G401.6 (cell line): ENCODE data around the gene ETNK2.

Experiments
- FAIRE-seq: peaks from 2 replicates; lab custom pipeline; 2012; peaks lifted over from hg19 to GRCh38; lab: Jason Lieb, UNC

The ETNK2 gene

GRCh38 chr1:204147406-204148383 lies 4.1 kb downstream of the ETNK2 start:
- no peak for FAIRE-seq

DNA sequence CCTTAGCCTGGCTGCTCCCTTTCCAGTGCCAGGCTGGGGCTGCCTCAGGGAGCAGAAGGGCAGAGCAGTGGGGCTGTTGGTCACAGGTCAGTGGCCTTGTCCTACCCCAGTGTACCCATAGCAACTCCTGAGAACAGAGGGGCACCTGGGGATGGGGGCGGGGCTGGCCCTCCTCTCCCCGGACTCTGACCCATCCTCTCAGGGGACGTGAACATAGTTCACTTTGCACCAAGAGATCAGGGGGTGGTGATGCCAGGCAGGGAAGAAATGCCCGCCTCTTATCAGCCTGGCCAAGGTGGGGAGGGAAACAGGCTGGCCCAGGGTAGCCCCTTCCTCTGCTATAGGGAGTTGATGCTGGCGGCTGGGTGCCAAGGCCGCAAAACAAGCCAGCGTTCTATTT lies 4.9 kb downstream of the ETNK2 start:
- no peak for FAIRE-seq

GRCh38 chr1:204146309-204146708 lies 5.5 kb downstream of the ETNK2 start:
- FAIRE-seq, result no peak

DNA sequence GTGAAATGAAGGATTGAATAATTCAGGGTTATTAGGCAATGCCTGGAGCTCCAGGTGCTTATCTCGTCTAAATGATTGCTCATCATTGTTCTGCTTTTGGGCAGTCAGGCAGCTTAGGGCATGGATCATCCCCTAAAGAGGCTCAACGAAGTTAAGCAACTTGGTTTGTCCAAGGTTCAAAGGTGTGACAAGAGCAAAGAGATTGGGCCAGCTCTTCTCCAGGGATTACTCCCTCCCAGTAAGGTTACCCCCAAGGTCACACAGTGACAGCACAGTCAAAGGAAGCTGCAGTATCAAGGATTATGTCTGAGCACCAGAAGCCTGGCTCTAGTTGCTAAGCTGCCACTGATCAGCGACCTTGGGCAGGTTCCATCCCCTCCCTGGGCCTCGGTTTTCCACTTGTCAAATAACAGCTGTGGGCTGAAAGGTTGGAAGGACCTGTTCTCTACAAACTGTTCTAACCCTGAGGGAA lies 6.8 kb downstream of the ETNK2 start:
- FAIRE-seq, result no peak

DNA sequence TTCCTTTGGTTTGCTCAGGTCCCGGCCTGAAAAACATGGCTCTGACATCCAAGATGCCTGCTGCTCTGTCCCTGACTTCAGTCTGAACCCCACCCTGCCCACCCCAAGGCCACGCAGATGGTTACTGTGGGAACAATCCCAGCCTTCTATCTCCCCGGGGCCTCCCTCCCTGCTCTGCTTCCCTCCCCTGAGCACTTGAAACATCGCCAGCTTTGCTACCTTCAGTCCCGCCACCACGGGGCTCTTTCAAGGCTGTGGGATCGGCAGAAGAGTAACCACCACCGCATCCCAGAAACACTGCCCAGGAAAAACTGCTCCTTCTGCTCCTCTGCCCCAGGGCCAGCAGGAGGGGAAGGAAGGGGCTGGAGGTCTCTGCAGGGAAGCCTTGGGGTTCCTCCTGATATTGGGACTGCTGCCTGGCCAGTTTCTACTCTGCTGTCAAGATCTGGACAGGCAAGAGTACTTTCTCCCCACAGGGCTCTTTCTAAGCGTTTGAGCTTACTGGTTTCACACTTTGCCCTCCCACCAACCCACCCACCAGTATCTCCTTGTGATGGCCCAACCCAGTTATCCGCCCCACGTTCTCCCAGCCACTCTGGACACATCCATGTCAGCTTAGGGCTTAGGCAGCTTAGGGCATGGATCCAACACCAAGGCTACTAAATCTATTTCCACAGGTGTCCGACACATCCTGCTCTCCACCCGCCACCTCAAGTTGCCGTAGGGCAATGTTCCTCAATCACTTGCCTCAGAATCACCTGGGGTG lies 8.4 kb downstream of the ETNK2 start:
- no peak for FAIRE-seq

DNA sequence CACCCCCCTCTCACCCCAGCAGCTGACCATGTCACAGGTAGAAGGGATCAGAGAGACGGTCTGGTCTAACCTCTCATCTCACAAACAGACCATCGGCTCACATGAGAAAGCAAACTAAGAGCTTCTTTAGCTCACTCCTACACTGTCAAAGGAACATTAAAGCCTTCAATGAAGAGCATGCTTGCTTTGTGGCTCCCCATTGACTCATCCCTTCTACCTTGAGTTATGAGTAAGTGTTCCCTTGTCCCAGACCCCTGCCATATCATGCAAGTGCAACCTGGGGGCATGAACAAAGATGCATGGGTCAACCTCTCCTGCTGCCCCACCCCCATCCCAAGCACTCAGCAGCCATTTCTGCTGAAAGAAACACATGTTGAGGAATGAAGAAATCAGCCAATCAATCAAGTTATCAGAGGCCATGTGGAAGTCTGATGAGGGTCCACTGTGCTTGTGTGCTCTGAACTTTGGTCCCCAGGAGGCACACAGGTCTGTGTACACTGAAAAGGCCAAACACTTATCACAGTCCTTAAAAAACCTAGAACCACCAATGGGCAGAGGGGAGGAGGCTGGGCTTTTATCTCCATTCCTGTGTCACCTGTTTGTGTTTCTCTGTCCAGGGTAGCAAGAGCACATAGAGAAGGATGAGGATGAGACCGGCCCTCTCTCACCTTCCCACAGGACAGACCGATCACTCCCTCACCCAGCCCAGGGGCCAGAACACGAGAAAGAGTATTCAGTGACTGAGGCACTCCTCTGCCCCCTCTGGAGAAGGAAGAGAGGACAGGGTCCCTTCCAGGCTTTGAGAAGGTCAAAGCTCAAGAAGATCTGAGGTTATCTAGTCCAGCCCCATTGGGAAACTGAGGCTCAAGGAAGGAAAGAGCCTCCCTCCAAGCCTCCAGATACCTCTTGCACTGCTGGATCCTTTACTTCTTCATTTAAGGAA lies 9.5 kb downstream of the ETNK2 start:
- no peak for FAIRE-seq

DNA sequence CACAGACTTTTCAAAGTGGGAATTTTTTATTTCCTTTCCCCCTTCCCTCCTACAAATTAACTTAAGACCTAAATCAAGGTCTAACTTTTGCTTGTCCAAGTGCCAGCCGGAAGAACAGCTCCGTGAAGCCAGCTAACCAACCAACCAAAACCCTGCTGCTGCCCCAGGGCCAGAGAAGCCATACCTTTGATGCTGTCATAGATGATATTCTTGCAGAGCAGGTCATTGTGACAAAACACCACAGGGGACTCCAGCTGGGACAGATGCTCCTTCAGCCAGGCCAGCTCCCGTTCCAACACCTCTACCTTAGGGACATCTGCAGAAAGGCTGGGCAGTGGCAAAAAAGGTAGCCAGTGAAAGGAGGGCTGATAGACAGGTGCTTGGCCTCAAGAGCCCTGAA lies 10.7 kb downstream of the ETNK2 start:
- FAIRE-seq, result no peak

DNA sequence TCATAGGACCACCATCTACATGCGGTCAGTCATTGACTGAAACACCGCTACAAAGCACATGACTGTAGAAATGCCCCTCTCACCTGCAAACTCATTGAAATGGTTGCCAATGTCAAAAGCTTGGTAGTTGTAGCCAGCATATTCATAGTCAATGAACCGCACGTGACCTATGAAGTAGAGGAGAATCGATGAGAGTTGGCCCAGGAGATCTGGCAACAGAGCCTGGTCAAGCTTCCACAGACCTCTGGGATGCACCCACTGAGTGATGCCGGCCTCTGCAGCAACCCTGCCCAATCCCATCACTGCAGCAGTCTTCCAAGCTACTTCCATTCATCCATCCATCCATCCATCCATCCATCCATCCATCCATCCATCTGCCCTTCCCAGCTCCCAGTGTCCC lies 11.9 kb downstream of the ETNK2 start:
- no peak for FAIRE-seq

GRCh38 chr1:204139088-204139487 lies 12.8 kb downstream of the ETNK2 start:
- FAIRE-seq, result no peak

DNA sequence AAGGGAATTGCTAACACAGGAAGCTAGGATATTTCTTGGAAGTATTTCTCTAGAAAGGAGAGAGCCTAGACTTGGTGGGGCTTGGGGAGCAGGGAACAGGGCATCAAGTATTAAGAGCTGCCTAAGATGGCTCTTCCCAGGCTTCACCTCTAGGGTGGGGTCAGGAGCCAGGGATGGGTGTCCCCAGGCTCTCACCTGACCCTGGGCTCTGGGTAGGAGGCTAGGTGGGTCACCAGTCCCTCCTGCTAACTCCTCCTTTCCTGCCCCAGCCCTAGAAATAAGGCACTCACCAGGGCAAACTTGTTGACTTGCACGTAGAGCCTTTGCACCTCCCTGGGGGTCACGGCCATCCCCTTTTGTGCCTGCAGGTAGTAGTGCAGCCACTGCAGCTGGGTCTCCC lies 15.0 kb downstream of the ETNK2 start:
- no peak for FAIRE-seq

GRCh38 chr1:204134103-204134502 lies 17.7 kb downstream of the ETNK2 start:
- no peak for FAIRE-seq

GRCh38 chr1:204132718-204133117 lies 19.1 kb downstream of the ETNK2 start:
- FAIRE-seq, result no peak

DNA sequence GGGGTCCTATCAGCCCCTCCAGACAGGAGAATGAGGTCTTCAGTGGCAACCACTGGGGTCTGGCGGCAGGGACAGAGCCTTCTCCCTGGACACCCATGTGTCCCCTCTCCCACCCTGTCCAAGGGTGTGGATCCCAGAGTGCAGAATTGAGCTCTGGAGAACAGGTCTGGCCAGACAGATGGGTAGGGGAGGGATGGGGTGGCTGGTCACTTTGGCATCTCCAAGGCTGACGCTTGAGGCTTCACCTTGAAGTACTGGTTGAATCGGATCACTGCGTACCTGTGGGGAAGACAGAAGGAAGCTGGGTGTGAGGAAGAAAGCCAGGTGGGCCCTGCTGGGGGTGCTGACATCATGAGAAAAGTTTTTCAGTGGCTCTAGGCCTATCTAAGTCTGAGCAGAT lies 19.9 kb downstream of the ETNK2 start:
- no peak for FAIRE-seq

- FAIRE-seq, result no peak
These were observed 20.6 kb downstream of the ETNK2 start for GRCh38 chr1:204130981-204131892.

DNA sequence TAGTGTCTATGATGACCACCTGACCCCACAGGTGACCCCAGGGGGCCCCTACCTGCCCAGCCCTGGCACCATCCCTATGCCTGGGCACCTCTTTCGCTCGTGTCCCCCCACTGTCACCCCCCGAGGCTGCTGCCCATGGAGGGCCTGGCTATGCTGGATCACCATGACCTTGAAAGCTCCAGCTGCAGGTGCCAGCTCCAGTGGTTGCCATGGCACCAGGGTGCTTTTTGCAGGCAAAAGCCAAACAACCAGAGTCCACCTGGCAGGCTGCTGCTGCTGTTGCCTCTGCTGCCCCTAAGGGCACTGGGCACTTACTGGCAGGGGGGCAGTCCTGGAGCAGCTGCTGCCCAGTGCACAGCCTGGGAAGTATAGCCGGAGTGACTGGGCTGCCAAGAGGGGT lies 21.7 kb downstream of the ETNK2 start:
- no peak for FAIRE-seq

DNA sequence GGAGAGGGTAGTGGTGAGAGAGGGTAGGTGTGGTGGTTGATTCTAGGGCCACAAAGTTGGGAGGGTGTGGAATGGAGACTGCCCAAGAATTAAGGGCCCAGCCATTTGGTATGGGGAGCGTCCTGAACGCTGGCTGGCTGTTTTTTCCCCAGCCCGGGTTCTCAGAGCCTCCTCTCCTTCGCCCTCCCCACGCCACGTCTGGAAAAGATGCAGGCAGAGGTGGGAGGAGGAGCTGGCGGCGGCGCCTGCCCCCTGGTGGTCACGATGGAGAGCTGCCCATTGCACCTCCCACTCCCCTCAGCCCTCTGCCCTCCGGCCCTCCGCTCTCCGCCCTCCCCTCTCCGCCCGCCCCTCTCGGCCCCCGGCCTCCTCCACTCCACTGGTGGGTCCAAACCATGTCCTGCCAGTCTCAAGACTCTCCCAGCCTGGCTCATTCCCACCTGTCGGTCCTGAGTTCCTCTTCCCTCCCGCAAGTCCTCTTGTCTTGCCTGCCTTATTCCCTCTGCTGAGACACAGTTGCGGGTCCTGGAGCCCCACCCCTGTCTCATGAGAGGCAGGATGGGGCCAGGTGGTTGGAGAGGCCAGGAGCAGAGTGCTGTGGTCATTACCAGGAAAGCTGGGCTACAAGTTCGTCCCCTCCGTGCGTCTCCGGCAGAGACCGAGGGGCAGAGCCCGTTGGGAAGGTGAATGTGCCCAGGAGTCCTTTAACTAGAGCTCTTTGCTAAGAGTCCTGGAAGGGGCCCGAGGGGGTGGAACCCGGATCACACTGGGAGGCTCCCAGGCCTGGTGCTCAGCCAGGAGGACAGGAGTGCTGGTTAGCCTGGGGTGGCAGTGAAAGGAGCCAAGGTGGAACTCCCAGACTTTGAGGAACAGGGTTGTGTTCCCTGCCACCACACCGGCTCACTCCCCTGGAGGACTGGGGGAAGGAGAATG lies 22.6 kb downstream of the ETNK2 start:
- no peak for FAIRE-seq

- no peak for FAIRE-seq
These were observed 23.3 kb downstream of the ETNK2 start for GRCh38 chr1:204128464-204128963.

DNA sequence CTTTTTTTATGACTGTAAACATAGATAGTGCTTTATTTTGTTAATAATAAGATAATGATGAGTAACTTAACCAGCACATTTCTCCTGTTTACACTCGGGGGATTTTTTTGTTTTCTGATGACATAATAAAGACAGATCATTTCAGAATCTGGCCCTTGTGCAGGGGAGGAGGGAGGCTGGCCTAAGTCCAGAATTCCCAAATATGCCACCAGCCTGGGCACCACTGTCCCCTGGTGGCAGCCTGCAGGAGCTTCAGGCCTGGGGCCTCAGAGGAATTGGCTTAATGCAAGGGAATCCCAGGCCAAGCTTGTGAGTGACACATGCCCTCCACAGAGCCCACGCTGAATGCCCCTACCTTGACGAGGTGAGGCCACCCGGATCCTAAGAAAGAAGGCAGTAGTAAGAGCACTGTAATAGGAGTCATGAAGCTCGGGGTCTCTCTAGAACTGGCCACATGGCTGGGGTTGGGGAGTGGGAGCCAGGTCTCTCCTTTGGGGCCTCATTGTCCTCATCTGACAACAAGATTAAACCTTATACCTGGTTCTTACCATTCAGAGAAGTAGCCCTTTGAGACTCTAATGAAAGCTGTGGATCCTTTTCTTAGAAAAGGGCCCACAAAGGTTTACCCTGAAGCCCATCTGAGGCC lies 24.1 kb downstream of the ETNK2 start:
- no peak for FAIRE-seq

DNA sequence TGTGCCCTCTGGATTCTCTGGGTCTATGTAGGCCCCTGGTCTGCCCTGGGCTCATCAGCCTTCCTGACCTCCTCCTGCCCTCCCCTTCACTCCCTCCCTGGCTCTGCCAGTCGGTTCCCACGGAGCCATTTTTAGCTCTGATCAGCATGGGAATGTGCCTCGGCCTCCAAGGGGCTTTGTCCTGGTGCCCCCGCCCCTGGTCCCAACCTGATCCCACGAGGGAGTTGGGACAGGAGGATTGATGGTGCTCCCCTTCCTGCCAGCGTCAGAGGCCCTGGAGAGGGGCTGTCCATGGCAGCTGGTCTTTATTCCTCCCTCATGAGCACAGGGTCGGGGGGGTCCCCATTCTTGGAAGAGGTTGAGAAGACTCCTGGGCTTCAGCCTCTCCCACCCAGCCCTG lies 24.9 kb downstream of the ETNK2 start:
- FAIRE-seq, result no peak
